ENCODE data around the gene SHROOM2. TPM values are rescaled to one million over a fixed set of nuclear protein-coding genes. Genes with fewer than 3 reads are reported as not detected.

SHROOM2 gene
- total and polyA plus RNA-seq, 2 of the 4 experiments (the other 2 are of a cell fraction): 8.1 to 14.2 TPM

- peak overlapping the region; percentile 17 for H2BK5ac ChIP-seq (ENCODE audit: low read depth, low read length, poor library complexity, severe bottlenecking)
- no peaks in the 10 kb centered on the region for H3K9me3 ChIP-seq (ENCODE audit: control insufficient read depth, insufficient read depth, low read length)
- H3K9ac ChIP-seq (ENCODE audit: low read depth, low read length): no peak overlapping the region
- H3K4me2 ChIP-seq (ENCODE audit: low read depth, low read length): no peak overlapping the region
- H3K23ac ChIP-seq (ENCODE audit: low read depth, low read length): no peak overlapping the region
- no TSS peak for BruUV-seq (replicated peaks)
- ChIA-PET CTCF (no interaction called here), POLR2A (ENCODE audit: unreplicated experiment) (no interaction called here)
- H3K27ac ChIP-seq (ENCODE audit: insufficient read depth, low read length): peak overlapping the region; percentile 24
- H2AK9ac ChIP-seq (replicated peaks; ENCODE audit: low read depth, low read length, poor library complexity): peak overlapping the region; percentile 71
- ATAC-seq (ENCODE audit: low read depth): peak; percentile 55
- 0 out of 2 replicates have a peak overlapping the region, but pooled peaks have one; percentile 14 for H3K14ac ChIP-seq (replicated peaks; ENCODE audit: low read depth, low read length)
- H2BK120ac ChIP-seq (ENCODE audit: low read depth, low read length): peak overlapping the region; percentile 48
- H3K4me3 ChIP-seq (ENCODE audit: insufficient read depth, low read depth, low read length): no peak overlapping the region
- no peak overlapping the region for H2BK15ac ChIP-seq (ENCODE audit: low read depth, low read length)
- H3K9me1 ChIP-seq (ENCODE audit: insufficient read depth, low read length): peaks cover 3% of the 10 kb centered on the region; the same call in 1 of the 2 replicates
- intact Hi-C loops (cut with micrococcal nuclease): no loop called here
- peak overlapping the region; percentile 45; the same call in 1 of the 2 replicates for H3K4ac ChIP-seq (ENCODE audit: low read depth, low read length)
- peak overlapping the region; percentile 63 for H2AFZ ChIP-seq (replicated peaks; ENCODE audit: low read length, poor library complexity)
- H3K79me1 ChIP-seq (ENCODE audit: low read depth in 1 of 2, low read length in 2 of 2): no peaks in the 10 kb centered on the region
- dilution Hi-C loops (cut with HindIII; ENCODE audit: low sequenced_read_pairs, unreplicated experiment): no loop called here
- no peak overlapping the region; the same call in 1 of the 2 replicates for H2AK5ac ChIP-seq (ENCODE audit: low read depth, low read length)
- H3K18ac ChIP-seq (ENCODE audit: low read depth, low read length): peak overlapping the region; percentile 55; the same call in 1 of the 2 replicates
- peak overlapping the region in 1 of 2 experiments; percentile 54; a peak in 2 of 4 replicates for H4K8ac ChIP-seq (ENCODE audit: low read depth in 2 of 2, low read length in 2 of 2)
- H3K27me3 ChIP-seq (ENCODE audit: control insufficient read depth, insufficient read depth, low read length): no peaks in the 10 kb centered on the region
- WGBS, 2 experiments (ENCODE audit: extremely low coverage in 2 of 2, insufficient read length in 1 of 2): no CpG with 5 or more reads among the region's 6 CpGs
- H4K91ac ChIP-seq (ENCODE audit: insufficient read depth, low read depth, low read length): no peak overlapping the region; the same call in 1 of the 2 replicates
- peak overlapping the region; percentile 0; the same call in 1 of the 2 replicates for H4K5ac ChIP-seq (ENCODE audit: low read depth, low read length)
- peak; percentile 29 for DNase-seq
- no peaks in the 10 kb centered on the region for H3K36me3 ChIP-seq (ENCODE audit: control insufficient read depth, insufficient read depth, low read length)
- H4K20me1 ChIP-seq (ENCODE audit: insufficient read depth, low read length): no peaks in the 10 kb centered on the region
- no peak overlapping the region for H3K56ac ChIP-seq (ENCODE audit: extremely low read depth, insufficient read depth, low read length)
- TF ChIP-seq RAD21 (IDR thresholded peaks at IDR 0.05; ENCODE audit: low read length) (no peak), CEBPB (IDR thresholded peaks at IDR 0.05; ENCODE audit: low read depth, low read length) (peak; percentile 77)
- peak overlapping the region; percentile 67; the same call in 1 of the 2 replicates for H2BK20ac ChIP-seq (ENCODE audit: low read depth, low read length)
- H3K4me1 ChIP-seq (ENCODE audit: control insufficient read depth, insufficient read depth, low read length): peaks cover 6% of the 10 kb centered on the region
- in situ Hi-C loops (cut with MboI; ENCODE audit: low sequenced_read_pairs): no loop called here
Measured at GRCh38 chrX:9845578-9845952, 59.3 kb downstream of the SHROOM2 start.
